HG03520 (cell line): ENCODE results near the gene ATRNL1.
A peak's percentile ranks its signal among the peaks of the same experiment; 100 is the strongest.
"Not testable (repeated sequence)": the region's sequence is repeated elsewhere in the genome, so short reads cannot be mapped to it uniquely, and the experiment has no call there.

ENCODE experiments used
- ATAC-seq: cut with Tn5 transposase; IDR thresholded peaks from one replicate; pipeline ENCODE4 v1.9.1; 2021; ENCODE audit warnings: mild to moderate bottlenecking, moderate library complexity; ENCODE audit not compliant: unreplicated experiment

Gene ATRNL1

DNA sequence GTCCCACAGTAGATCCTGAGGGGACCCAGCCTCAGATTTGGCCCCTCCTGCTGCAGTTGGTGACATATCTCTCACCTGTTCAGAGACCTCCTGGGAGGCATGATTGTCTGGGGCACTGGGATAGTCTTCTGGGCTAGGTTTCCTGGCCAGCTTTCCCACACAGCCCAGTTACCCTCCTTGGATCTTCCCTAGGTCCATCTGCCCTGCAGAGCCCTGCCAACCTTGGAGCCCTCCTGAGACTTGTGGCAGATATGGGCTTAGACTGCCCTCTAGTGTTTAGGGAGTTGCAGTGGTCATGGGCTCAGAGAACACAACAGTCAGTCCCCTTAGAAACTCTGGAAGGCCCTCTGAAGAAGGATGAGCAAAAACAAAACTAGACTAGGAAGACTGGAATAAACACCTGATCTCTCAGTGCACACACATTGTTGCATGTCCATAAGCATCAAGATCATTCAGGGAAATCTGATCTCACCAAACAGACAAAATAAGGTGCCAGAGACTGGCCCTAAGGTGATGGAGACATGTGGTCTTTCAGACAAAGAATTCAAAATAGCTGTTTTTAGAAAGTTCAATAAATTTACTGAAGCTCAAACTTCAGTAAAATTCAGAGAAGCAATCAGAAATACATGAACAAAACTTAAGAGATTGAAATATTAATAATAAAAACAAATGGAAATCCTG is 324.6 kb downstream of the ATRNL1 start:
- ATAC-seq, result peak; percentile 97

DNA sequence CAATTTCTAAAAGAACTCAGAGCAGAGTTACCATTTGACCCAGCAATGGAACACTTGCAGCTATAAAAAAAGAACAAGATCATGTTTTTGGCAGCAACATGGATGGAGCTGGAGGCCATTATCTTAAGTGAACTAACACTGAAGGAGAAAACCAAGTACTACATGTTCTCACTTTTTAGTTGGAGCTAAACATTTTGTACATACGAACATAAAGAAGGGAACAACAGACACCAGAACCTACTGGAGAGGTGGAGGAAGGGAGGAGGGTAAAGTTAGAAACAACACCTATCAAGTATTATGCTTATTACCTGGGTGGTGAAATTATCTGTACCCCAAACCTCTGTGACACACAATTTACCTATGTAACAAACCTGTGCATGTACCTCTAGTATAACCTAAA is 329.5 kb downstream of the ATRNL1 start:
- ATAC-seq, result no peak

DNA sequence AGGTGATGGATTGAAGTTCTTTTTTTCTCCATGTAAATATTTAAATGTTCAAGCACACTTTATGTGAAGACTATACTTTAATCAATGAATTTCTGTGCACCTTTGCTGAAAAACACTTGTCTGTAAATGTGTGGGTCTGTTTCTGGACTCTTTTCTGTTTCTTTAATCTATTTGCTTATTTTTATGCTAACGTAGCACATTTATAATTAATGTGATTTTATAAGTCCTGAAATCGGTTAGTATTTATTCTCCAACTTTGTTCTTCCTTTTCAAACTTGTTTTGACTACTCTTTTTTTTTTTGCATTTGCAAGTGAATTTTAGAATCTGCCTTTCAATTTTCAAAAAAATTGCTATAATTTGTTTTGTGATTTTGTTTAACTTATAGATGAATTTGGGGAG is 334.4 kb downstream of the ATRNL1 start:
- ATAC-seq, result no peak

DNA sequence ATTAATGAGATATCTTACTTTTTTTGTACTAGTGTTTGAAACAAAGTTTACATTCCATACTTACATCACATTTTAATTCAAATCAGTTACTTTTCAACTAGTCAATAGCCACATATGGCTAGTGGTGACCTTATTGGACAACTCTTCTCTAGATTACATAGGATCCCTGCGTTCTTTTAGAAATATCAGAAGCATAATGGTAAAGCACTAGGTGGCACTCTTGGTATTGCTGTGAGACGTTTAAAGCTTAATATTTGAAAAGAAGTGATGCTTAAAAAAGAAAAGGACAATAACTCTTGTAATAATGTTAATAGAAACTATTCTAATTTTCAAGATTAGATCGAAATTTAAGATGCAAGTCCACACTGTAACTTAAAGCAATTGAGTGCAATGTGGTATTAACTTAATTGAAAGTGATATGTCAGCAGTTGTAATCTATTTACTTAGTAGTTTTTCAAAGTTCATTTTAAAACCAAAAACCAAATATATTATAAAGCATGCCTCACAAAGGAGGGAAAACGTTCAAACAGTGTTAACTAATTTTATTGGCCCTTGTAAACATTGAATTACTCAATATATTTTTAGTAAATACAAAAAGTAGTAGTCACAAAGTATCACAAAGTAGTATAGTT is 339.1 kb downstream of the ATRNL1 start:
- ATAC-seq, result no peak

DNA sequence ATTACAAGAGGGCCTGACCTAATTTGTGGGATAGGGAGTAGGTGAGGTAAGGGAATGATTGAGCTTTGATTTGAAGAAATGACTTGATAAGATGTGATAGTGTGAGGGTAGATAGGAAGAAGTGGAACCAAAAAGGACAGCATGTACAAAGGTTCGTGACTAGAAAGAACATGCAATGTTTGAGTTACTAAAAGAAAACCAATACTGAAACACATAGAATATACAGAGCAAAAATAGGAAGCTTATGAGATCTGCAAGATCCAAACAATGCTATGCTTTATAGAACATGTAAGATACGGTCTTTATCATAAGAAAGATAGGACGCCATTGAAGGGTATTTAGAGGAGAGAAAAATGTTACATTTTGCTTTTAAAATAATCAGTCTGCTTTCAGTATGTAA is 343.8 kb downstream of the ATRNL1 start:
- ATAC-seq, result no peak

DNA sequence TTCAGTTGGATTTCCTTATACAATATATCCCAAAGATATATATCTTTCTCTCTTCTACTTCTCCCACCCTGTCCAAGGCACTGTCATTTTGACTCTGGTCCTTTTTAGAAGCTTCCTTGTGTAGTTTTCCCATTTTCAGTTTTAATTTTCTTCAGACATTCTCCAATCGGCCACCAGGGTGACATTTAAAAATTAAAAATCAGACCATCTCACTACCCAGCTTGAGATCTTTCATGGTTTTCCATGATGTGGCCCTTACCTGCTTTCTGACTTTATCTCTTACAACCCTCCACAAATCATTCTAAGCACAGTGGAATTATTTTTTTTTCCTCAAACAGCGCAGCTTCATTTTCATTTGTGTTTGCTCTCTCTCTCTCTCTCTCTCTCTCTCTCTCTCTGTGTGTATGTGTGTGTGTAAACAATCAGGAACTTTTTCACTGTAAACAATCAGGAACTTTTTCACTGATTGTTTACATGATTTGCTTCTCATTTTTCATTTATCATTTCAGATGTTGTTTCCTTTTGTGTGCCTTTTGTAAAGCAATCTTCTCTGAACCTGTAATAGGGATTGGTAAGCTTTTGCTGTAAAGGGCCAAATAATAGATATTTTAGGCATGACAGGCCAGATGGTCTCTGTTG is 348.9 kb downstream of the ATRNL1 start:
- no peak for ATAC-seq

DNA sequence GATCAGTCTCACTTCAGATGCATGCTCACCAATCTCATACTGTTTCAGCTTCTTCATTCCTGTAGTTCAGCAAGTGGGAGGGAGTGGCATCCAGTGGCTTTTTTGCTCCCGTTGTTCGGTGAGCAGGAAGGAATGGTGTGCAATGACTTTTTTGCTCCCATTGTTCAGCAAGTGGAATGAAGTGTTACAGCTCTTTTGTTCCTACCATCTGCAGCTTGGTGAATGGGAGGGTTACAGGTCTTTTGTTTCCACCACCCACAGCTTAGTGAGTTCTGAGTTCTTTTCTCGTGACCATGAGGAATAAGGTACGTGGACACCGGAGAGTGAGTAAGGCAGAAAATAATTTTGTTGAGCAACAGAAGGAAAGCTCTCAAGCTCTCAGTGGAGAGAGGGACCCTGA is 363.6 kb downstream of the ATRNL1 start:
- no peak for ATAC-seq

DNA sequence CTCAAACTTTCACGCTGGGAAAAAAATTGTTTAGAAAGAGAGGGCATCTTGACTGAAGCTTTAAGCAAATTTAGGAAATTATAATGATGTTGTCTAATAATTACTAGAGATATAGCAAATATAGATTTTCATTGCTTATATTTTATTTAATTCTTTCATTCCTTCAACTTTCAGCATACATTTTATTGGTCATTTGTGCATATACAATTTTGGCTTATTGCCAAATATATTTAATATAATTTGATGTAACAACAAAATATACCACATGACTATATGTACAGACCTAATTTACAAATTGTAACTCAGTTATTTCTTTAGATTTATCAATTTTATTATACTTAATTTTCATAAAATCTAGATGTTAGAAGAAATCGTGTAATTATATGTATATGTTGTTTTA is 390.1 kb downstream of the ATRNL1 start:
- ATAC-seq, result no peak

DNA sequence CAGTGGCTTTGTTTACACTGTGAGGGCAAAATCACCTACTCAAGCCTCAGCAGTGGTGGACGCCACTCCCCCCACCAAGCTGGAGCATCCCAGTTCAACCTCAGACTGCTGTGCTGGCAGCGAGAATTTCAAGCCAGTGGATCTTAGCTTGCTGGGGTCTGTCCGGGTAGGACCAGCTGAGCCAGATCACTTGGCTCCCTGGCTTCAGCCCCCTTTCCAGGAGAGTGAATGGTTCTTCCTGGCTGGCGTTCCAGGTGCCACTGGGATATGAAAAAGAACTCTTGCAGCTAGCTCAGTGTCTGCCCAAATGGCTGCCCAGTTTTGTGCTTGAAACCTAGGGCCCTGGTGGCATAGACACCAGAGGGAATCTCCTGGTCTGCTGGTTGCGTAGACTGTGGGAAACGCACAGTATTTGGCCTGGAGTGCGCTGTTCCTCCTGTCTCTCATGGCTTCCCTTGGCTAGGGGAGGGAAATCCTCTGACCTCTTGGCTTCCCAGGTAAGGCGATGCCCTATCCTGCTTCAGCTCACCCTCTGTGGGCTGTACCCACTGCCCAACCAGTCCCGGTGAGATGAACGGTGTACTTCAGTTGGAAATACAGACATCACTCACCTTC is 398.5 kb downstream of the ATRNL1 start:
- ATAC-seq, result no peak

DNA sequence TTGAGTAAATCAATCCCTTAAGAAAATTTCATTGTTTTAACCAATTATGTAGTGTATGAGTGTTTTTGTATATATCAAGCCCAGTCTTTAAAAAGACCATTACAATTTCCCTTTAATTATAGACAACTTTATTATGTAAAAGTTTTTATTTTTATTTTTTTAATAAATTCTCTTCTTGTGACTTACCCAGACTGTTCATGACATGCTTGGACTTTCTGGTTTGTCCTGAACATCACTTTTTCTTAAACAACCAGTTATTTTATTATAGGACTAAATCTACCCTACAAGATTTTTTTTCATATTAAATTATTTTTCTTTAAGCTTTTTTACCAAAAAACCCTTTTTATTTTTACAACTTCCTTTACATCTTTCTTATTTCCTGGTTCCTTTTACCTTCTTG is 410.4 kb downstream of the ATRNL1 start:
- ATAC-seq, result no peak

DNA sequence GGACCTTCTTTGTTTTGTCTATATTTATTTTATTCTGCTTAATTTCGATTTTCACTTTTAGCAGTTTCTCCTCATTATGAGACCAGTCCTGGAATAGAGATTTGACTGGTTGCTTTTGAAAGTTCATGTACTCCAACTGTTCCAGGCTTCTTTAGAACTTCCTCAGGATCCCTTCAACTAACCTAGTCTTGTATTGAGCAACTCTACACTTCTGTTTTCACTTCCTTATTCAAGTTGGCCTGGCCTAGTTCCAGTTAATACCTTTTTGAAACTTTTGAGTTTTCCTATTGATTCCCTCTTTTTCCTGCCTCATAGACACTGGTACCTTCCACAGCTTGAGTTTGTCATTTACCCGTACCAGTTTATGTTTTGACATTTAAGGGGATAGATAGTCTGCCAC is 421.7 kb downstream of the ATRNL1 start:
- no peak for ATAC-seq

DNA sequence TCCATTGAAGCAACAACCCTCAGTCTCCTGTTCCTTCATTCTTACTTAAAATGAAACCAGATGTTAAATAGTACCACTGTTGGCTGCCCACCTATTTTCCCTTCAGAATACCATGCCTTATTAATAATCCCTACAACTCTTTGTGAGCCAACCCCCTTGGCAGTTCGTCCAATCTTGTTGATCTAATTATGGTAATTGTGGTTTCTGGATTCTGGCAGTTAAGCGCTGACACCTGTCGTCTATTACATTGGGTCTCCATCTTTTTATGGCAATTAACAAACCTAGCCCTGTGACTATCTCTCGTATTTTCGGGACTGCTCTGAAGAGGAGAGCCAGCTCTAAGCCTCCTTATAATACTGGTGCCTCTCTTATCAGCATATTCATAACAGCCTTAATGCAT is 432.0 kb downstream of the ATRNL1 start:
- ATAC-seq, result no peak

DNA sequence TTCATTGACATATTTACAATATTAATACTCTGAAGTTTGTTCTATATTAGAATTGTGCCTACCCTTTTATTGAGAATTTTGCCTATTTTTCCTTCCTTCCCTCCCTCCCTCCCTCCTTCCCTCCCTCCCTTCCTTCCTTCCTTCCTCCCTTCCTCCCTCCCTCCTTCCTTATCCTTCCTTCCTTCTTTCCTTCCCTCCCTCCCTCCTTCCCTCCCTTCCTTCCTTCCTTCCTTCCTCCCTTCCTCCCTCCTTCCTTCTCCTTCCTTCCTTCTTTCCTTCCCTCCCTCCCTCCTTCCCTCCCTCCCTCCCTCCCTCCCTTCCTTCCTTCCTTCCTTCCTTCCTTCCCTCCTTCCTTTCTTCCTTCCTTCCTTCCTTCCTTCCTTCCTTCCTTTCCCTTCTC is 434.5 kb downstream of the ATRNL1 start:
- ATAC-seq, result not testable (repeated sequence)

DNA sequence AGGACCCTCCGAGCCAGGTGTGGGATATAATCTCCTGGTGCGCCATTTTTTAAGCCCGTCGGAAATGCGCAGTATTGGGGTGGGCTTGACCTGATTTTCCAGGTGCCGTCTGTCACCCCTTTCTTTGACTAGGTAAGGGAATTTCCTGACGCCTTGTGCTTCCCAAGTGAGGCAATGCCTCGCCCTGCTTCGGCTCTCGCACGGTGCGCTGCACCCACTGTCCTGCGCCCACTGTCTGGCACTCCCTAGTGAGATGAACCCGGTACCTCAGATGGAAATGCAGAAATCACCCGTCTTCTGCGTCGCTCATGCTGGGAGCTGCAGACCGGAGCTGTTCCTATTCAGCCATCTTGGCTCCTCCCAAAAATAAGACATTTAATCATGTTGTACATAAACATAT is 443.2 kb downstream of the ATRNL1 start:
- ATAC-seq, result not testable (repeated sequence)

DNA sequence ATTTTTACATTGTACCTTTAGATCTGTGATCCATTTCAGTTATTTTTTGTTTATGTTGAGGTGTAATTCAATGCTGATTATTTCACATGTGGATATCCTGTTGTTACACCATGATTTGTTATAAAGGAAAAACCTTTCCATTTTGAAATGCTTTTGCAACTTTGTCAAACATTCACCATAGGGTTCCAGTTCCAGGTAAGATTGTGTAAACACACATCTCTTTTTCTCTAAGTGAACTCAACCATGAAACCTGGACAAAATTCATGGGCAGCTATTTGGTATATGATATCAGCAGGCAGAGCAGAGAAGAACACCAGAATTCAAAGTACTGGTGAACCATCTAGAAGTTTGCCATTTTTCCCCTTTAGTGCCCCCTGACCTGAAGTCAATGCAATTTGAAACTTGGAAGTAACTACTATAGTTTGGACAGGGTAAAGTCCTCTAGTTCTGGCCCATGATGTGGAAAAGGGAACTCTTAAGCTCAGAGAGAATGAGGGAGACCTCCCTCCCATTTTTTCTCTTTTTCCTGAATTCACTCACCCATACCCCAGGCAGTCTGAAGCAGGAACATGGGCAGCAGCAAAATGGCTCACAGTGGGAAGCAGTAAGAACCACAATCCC is 446.1 kb downstream of the ATRNL1 start:
- ATAC-seq, result no peak

DNA sequence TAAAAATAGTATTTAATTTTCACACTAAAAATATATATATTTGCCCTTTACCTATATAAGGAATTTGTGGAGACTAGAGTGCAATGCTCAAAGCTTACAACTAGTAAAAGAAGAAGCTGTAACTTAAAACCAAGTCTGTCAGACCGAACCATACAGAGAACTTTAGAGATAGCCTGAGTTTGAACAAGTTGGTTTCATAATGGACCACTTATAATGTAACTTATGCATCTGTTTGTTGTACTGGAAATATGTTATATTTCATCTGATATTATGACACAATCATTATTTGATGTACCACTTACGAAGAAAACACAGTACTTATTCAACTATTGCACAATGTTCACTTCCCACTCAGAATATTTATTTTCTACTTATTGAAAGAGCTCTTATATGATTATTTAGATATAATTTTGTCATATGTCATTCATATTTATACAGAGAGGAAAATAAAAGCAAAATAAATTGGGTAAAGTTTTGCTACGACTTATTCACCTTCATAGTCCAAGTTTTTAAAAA is 462.8 kb downstream of the ATRNL1 start:
- ATAC-seq, result no peak

DNA sequence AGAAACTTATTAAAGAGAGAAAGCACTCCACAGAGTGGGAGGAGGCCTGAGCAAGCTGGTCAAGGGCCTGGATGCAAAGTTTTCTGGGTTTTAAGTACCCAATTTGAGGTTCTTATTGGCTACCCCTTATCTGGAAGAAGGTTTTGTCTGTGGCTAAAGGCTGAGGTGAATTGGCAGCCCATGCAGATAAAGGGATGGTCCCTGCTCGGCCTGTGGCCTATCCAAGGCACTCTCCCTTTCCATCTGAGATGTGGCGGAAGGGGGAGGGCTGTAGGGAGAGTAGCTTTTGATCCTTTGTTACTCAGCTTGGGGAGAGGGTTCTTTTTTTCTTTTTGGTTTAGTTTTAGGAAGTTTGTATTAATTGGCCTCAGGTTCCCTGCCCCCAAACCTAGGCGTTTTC is 465.1 kb downstream of the ATRNL1 start:
- ATAC-seq, result no peak

DNA sequence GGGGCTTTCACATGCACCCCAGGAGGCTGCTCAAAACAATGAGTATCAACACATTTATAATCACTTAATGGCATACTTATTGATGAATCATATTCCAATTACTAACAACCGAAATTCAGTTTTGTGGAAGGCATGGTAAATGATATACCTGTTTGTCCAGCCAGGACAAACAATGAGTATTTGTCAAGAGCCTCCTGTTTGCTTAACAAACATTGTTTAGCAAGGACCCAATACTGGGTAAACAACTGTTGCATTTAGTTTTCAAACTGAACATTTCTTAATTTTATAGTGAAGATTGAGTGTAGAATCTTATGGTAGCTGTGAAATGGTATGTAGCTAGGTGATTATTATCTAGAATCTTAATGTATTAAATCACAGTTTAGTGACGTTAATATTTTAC is 473.7 kb downstream of the ATRNL1 start:
- ATAC-seq, result no peak

DNA sequence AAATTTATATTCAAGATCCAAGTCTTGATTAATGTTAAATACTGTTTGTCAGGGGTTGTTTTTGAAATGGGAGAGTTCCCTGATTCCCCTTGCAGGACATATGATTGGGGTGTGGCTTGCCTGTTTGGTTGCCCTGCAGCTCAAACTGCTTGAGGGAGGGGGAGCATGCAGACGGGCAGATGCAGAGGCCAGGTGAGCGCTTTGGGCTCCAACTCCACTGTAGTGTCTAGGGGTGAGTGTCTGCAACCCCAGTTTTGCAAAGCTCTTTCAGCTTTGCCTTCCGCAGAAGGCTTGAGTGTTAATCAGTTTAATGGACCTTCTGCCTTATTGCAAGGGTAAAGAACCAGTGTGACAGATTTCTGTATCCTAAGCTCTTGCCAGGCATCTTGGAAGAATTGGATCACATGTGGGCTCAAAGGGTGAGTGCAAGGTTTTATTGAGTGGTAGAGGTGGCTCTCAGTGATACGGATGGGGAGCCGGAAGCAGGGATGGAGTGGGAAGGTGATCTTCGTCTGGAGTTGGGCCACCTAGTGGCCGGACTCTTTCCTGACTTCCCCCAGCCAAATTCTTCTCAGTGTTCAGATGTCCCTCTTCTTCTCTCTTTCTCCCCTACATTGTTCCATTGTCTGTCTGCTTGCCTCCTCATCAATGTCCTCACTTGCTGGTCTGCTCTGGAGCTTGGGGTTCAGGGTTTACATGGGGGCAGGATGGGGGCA is 479.7 kb downstream of the ATRNL1 start:
- no peak for ATAC-seq

DNA sequence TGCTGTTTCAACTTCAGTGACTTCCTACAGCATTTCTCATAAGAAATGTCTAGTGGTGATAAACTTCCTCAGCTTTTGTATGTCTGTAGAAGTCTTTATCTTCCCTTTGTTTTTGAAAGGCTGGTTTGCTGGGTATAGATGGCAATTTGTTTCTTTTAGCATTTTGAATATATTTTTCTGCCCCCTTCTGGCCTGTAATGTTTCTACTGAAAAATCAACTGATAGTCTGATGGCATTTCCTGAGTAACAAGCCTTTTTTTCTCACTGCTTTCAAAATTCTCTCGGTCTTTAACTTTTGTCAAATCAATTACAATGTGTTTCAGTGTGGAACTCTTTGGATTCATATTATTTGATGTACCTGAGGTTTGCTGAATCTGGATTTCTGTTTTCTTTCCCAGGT is 487.1 kb downstream of the ATRNL1 start:
- ATAC-seq, result no peak

DNA sequence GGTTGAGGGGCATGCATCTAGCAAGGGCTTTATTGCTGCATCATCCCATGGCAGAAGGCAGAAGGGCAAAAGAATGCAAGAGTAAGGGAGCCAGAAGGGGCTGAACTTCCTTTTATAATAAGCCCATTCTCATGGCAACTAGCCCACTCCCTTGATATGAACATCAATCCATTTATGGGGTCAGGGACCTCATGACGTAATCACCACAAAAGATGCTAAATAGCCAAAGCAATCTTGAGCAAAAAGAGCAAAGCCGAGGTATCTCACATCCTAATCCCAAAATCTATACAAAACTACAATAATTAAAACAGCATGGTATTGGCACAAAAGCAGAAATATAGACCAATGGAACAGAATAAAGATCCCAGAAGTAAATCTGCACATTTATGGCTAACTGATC is 499.9 kb downstream of the ATRNL1 start:
- no peak for ATAC-seq
